IMR-90 (cell line): ENCODE results near the gene BEND3. TPM values are rescaled to one million over a fixed set of nuclear protein-coding genes. Genes with fewer than 3 reads are reported as not detected.

Experiments
- ATAC-seq: fragments of 200-7000 bp; cut with Tn5 transposase; 2 replicates; pipeline ENCODE4 v1.9.1; 2020; ENCODE audit warnings: low read depth, mild to moderate bottlenecking, moderate library complexity
- BruUV-seq: library from RNA; stranded (reverse); fragments of 400-500 nt; replicated peaks from 2 replicates; lab custom pipeline; 2021; lab: Mats Ljungman, UMichigan
- CTCF ChIA-PET: fragments of 300-600 bp; formaldehyde crosslinking; extraction: SDS; loops from one replicate; lab custom pipeline; 2021; ENCODE audit warnings: antibody characterized with exemption; lab: Yijun Ruan, JAX
- POLR2A ChIA-PET: fragments of 300-600 bp; sonication (Branson Sonifier 250); formaldehyde crosslinking; loops from one replicate; lab custom pipeline; 2022; ENCODE audit warnings: antibody characterized with exemption; ENCODE audit not compliant: unreplicated experiment; lab: Charles Lee
- DNase-seq: peaks from one replicate; pipeline ENCODE4 v3.0.0; 2013
- H2AFZ ChIP-seq: replicated peaks from 2 replicates; pipeline ENCODE3; 2013; ENCODE audit warnings: low read length, mild to moderate bottlenecking; ENCODE audit not compliant: poor library complexity
- H2AK5ac ChIP-seq: 2 replicates; pipeline ENCODE4 v1.6.1; 2013; ENCODE audit warnings: low read depth, low read length, inconsistent platforms
- H2AK9ac ChIP-seq: replicated peaks from 2 replicates; pipeline ENCODE3; 2013; ENCODE audit warnings: mild to moderate bottlenecking, low read depth, low read length, moderate library complexity; ENCODE audit not compliant: poor library complexity
- H2BK120ac ChIP-seq: 2 replicates; pipeline ENCODE4 v1.6.1; 2013; ENCODE audit warnings: low read depth, low read length, inconsistent platforms
- H2BK15ac ChIP-seq: 3 replicates; pipeline ENCODE4 v1.6.1; 2013; ENCODE audit warnings: low read depth, low read length, inconsistent platforms
- H2BK20ac ChIP-seq: 2 replicates; pipeline ENCODE4 v1.6.1; 2013; ENCODE audit warnings: low read depth, mild to moderate bottlenecking, inconsistent platforms, low read length, moderate library complexity
- H2BK5ac ChIP-seq: 2 replicates; pipeline ENCODE4 v1.6.1; 2013; ENCODE audit warnings: mild to moderate bottlenecking, low read depth, low read length, inconsistent platforms; ENCODE audit not compliant: poor library complexity, severe bottlenecking
- H3K14ac ChIP-seq: replicated peaks from 2 replicates; pipeline ENCODE4 v1.6.1; 2013; ENCODE audit warnings: low read depth, low read length, inconsistent platforms
- H3K18ac ChIP-seq: 2 replicates; pipeline ENCODE4 v1.6.1; 2013; ENCODE audit warnings: low read depth, low read length, control low read depth
- H3K23ac ChIP-seq: 2 replicates; pipeline ENCODE4 v1.6.1; 2013; ENCODE audit warnings: low read depth, low read length, inconsistent platforms
- H3K27ac ChIP-seq: 2 replicates; pipeline ENCODE4 v1.5.1; 2013; ENCODE audit warnings: mild to moderate bottlenecking, control low read depth, low read length; ENCODE audit not compliant: insufficient read depth
- H3K27me3 ChIP-seq: 2 replicates; pipeline ENCODE4 v1.6.1; 2013; ENCODE audit warnings: low read length; ENCODE audit not compliant: control insufficient read depth, insufficient read depth
- H3K36me3 ChIP-seq: 2 replicates; pipeline ENCODE4 v1.6.1; 2013; ENCODE audit warnings: low read length, mixed read lengths; ENCODE audit not compliant: control insufficient read depth, insufficient read depth
- H3K4ac ChIP-seq: 2 replicates; pipeline ENCODE4 v1.6.1; 2013; ENCODE audit warnings: low read depth, low read length, inconsistent platforms
- H3K4me1 ChIP-seq: 2 replicates; pipeline ENCODE4 v1.6.1; 2013; ENCODE audit warnings: low read length, mixed read lengths; ENCODE audit not compliant: control insufficient read depth, insufficient read depth
- H3K4me2 ChIP-seq: 2 replicates; pipeline ENCODE4 v1.6.1; 2013; ENCODE audit warnings: low read depth, mild to moderate bottlenecking, control low read depth, low read length, moderate library complexity
- H3K4me3 ChIP-seq: 2 replicates; pipeline ENCODE4 v1.5.1; 2013; ENCODE audit warnings: low read depth, mild to moderate bottlenecking, control low read depth, low read length, moderate library complexity; ENCODE audit not compliant: insufficient read depth
- H3K56ac ChIP-seq: 2 replicates; pipeline ENCODE4 v1.6.1; 2013; ENCODE audit warnings: low read length, inconsistent platforms; ENCODE audit not compliant: insufficient read depth; ENCODE audit errors: extremely low read depth
- H3K79me1 ChIP-seq, 2 experiments: 2 replicates each; pipeline ENCODE4 v1.6.1; 2013; ENCODE audit warnings: low read length in 2 of 2, inconsistent platforms in 1 of 2, low read depth in 1 of 2
- H3K9ac ChIP-seq: 2 replicates; pipeline ENCODE4 v1.6.1; 2013; ENCODE audit warnings: low read depth, low read length, control low read depth
- H3K9me1 ChIP-seq: 2 replicates; pipeline ENCODE4 v1.6.1; 2013; ENCODE audit warnings: low read length, inconsistent platforms; ENCODE audit not compliant: insufficient read depth
- H3K9me3 ChIP-seq: 2 replicates; pipeline ENCODE4 v1.6.1; 2013; ENCODE audit warnings: low read length; ENCODE audit not compliant: control insufficient read depth, insufficient read depth
- H4K20me1 ChIP-seq: 2 replicates; pipeline ENCODE4 v1.6.1; 2013; ENCODE audit warnings: low read length, inconsistent platforms; ENCODE audit not compliant: insufficient read depth
- H4K5ac ChIP-seq: 2 replicates; pipeline ENCODE4 v1.6.1; 2013; ENCODE audit warnings: mild to moderate bottlenecking, low read depth, low read length, control low read depth
- H4K8ac ChIP-seq, 2 experiments: 2 replicates each; pipeline ENCODE4 v1.6.1; 2013; ENCODE audit warnings: low read depth in 2 of 2, low read length in 2 of 2, control low read depth in 1 of 2, inconsistent platforms in 1 of 2
- H4K91ac ChIP-seq: 2 replicates; pipeline ENCODE4 v1.6.1; 2013; ENCODE audit warnings: low read depth, low read length, inconsistent platforms; ENCODE audit not compliant: insufficient read depth
- CHD1 ChIP-seq: IDR thresholded peaks from 2 replicates; pipeline ENCODE4 v1.6.1; 2012; ENCODE audit warnings: low read depth, low read length, improper control_type of control experiment
- MAZ ChIP-seq: IDR thresholded peaks from 2 replicates; pipeline ENCODE4 v1.6.1; 2012; ENCODE audit warnings: low read depth, mild to moderate bottlenecking, low read length, improper control_type of control experiment, moderate library complexity, borderline replicate concordance
- MXI1 ChIP-seq: IDR thresholded peaks from 2 replicates; pipeline ENCODE4 v1.6.1; 2012; ENCODE audit warnings: low read depth, mild to moderate bottlenecking, low read length, moderate library complexity, borderline replicate concordance
- POLR2A ChIP-seq: IDR thresholded peaks from 2 replicates; pipeline ENCODE4 v1.6.1; 2012; ENCODE audit warnings: mild to moderate bottlenecking, low read depth, low read length
- RCOR1 ChIP-seq: IDR thresholded peaks from 2 replicates; pipeline ENCODE4 v1.6.1; 2012; ENCODE audit warnings: mild to moderate bottlenecking, low read length, improper control_type of control experiment; ENCODE audit not compliant: insufficient replicate concordance
- RFX5 ChIP-seq: IDR thresholded peaks from 2 replicates; pipeline ENCODE4 v1.8.0; 2012; ENCODE audit warnings: low read depth, mild to moderate bottlenecking, low read length, moderate library complexity
- WGBS, 2 experiments: methylation state at CpG; one replicate each; pipeline versions ENCODE4 v1.1.5 to v1.1.7; 2013; ENCODE audit warnings: missing lambda C conversion rate in 2 of 2; ENCODE audit not compliant: insufficient read length in 1 of 2; ENCODE audit errors: extremely low coverage in 2 of 2; 5-methylcytosine and 5-hydroxymethylcytosine counted together
- dilution Hi-C: fragments of 300-500 bp; cut with HindIII; formaldehyde crosslinking; loops from one replicate; pipeline ENCODE4 v1.14.3; 2018; ENCODE audit warnings: low sequenced_read_pairs; ENCODE audit not compliant: unreplicated experiment
- in situ Hi-C: fragments of 300-500 bp; cut with MboI; formaldehyde crosslinking; loops from 3 replicates; pipeline ENCODE4 v1.14.3; 2019; ENCODE audit warnings: low sequenced_read_pairs, inconsistent platforms, mixed read lengths
- intact Hi-C: fragments of 100-400 bp; cut with micrococcal nuclease; formaldehyde crosslinking; loops from 2 replicates; pipeline ENCODE4 v1.10.0; 2022
- polyA plus RNA-seq, 3 experiments: library from polyadenylated mRNA; depleted of rRNA; stranded (reverse); fragments of >200 nt; gene quantifications; 2 replicates each; pipeline ENCODE4 v1.2.3, GENCODE V29; 2012; ENCODE audit warnings: low replicate concordance in 1 of 3
- total RNA-seq: library from RNA; depleted of rRNA; stranded (reverse); fragments of >200 nt; gene quantifications from 2 replicates; pipeline ENCODE4 v1.2.3, GENCODE V29; 2012
- TF ChIP-seq, protein P1 (sequence below): fragments of 150-350 bp; IDR thresholded peaks from 2 replicates; pipeline ENCODE4 v1.6.1; 2017; ENCODE audit warnings: mild to moderate bottlenecking, antibody characterized with exemption, low read length, low read depth

BEND3 gene
- total and polyA plus RNA-seq, 2 of the 4 experiments (the other 2 are of a cell fraction) = 1.2 to 1.8 TPM

DNA sequence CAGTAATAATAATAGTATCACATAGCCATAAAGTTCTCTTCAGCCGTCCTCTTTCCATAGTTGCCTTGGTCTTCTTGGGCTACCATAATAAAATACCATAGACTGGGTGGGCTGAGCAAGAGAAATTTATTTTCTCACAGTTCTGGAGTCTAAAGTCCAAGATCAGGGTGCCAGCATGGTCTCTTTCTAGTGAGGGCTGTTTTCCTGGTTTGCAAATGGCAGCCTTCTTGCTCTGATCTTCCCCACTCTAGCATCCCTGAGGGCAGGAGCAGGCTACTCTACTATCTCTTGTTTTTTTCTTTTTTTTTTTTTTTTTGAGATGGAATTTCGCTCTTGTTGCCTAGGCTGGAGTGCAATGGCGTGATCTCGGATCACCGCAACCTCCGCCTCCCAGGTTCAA is 8.2 kb upstream of the BEND3 start:
- Histone ChIP-seq H2BK15ac (no peak overlapping the region), H3K27ac (no peak overlapping the region), H3K9me1 (no peaks in the 10 kb centered on the region), H2BK120ac (no peak overlapping the region), H3K79me1 (no peaks in the 10 kb centered on the region), H2AK9ac (no peak overlapping the region), H3K23ac (no peak overlapping the region), H3K9me3 (no peaks in the 10 kb centered on the region), H4K8ac (no peak overlapping the region), H3K9ac (no peak overlapping the region), H3K4me3 (no peak overlapping the region), H3K36me3 (no peaks in the 10 kb centered on the region), H3K4me2 (no peak overlapping the region), H3K56ac (no peak overlapping the region), H3K27me3 (no peaks in the 10 kb centered on the region), H3K18ac (no peak overlapping the region), H4K20me1 (no peaks in the 10 kb centered on the region), H4K5ac (no peak overlapping the region), H2AFZ (no peak overlapping the region), H2AK5ac (no peak overlapping the region), H2BK5ac (no peak overlapping the region), H3K4ac (no peak overlapping the region), H4K91ac (no peak overlapping the region), H3K14ac (no peak overlapping the region), H2BK20ac (no peak overlapping the region), H3K4me1 (no peaks in the 10 kb centered on the region)
- in situ Hi-C loops (loop anchor here (10.0 kb wide), 1 partner anchor 371 kb away; the partner anchor contains the start of gene SOBP), dilution Hi-C loops (no loop called here), intact Hi-C loops (no loop called here)
- DNase-seq (no peak), ATAC-seq (no peak)
- POLR2A ChIA-PET = no interaction called here
- TF ChIP-seq RCOR1 (no peak), RFX5 (no peak), MXI1 (no peak), POLR2A (no peak), MAZ (no peak), CHD1 (no peak)
- TF ChIP-seq, protein P1, sequence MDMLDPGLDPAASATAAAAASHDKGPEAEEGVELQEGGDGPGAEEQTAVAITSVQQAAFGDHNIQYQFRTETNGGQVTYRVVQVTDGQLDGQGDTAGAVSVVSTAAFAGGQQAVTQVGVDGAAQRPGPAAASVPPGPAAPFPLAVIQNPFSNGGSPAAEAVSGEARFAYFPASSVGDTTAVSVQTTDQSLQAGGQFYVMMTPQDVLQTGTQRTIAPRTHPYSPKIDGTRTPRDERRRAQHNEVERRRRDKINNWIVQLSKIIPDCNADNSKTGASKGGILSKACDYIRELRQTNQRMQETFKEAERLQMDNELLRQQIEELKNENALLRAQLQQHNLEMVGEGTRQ = no peak
- CTCF ChIA-PET = interaction anchor here (0.7 kb wide), 1 partner anchor 678 kb away, joined by 7 read pairs; no protein-coding TSS in a partner anchor
- BruUV-seq = no TSS peak
- no CpG with 5 or more reads among the region's 6 CpGs for WGBS, 2 experiments
